HG02943 (cell line): Measurements from ENCODE around the gene KIZ.

ENCODE experiments used
- ATAC-seq: cut with Tn5 transposase; IDR thresholded peaks from one replicate; pipeline ENCODE4 v1.9.1; 2021; ENCODE audit warnings: mild to moderate bottlenecking, low read depth, moderate library complexity; ENCODE audit not compliant: unreplicated experiment

The KIZ gene

GRCh38 chr20:21104921-21105320 is 21.0 kb upstream of the KIZ start:
- no peak for ATAC-seq

- no peak for ATAC-seq
Measured at GRCh38 chr20:21105429-21106170, 20.3 kb upstream of the KIZ start.

- no peak for ATAC-seq
Measured at GRCh38 chr20:21106171-21107017, 19.5 kb upstream of the KIZ start, which contains the start of gene LINC00237. TSS of gene LINC00237 (minus strand) at chr20:21106358.

- no peak for ATAC-seq
Measured at GRCh38 chr20:21109144-21109543, 16.7 kb upstream of the KIZ start.

- ATAC-seq, result no peak
Measured at GRCh38 chr20:21110811-21111210, 15.1 kb upstream of the KIZ start.

GRCh38 chr20:21111416-21111815 is 14.5 kb upstream of the KIZ start:
- ATAC-seq, result no peak

GRCh38 chr20:21113697-21114096 is 12.2 kb upstream of the KIZ start:
- no peak for ATAC-seq

GRCh38 chr20:21114584-21114983 is 11.3 kb upstream of the KIZ start:
- no peak for ATAC-seq

- no peak for ATAC-seq
Measured at GRCh38 chr20:21117521-21117920, 8.4 kb upstream of the KIZ start.

GRCh38 chr20:21118138-21118537 is 7.7 kb upstream of the KIZ start:
- ATAC-seq, result no peak

- no peak for ATAC-seq
Measured at GRCh38 chr20:21118782-21119181, 7.1 kb upstream of the KIZ start.

GRCh38 chr20:21124190-21124589 is 1.7 kb upstream of the KIZ start:
- ATAC-seq, result no peak

GRCh38 chr20:21125072-21125848 is 622 bp upstream of the KIZ start:
- peak; percentile 27 for ATAC-seq

GRCh38 chr20:21126581-21126870 is 644 bp downstream of the KIZ start:
- no peak for ATAC-seq

GRCh38 chr20:21127201-21127981 is 1.5 kb downstream of the KIZ start:
- no peak for ATAC-seq

- no peak for ATAC-seq
Measured at GRCh38 chr20:21129861-21130260, 4.0 kb downstream of the KIZ start.

GRCh38 chr20:21133404-21133803 is 7.5 kb downstream of the KIZ start:
- ATAC-seq, result no peak

- ATAC-seq, result no peak
Measured at GRCh38 chr20:21133917-21134622, 8.2 kb downstream of the KIZ start.

GRCh38 chr20:21134883-21135493 is 9.1 kb downstream of the KIZ start:
- ATAC-seq, result no peak
